Kidney epithelial cell (primary cell): ENCODE measurements around the gene SH2D3A. TPM values are rescaled to one million over a fixed set of nuclear protein-coding genes. Genes with fewer than 3 reads are reported as not detected.

Source experiments
- DNase-seq: peaks from one replicate; pipeline ENCODE4 v3.0.0-alpha.2; 2010; ENCODE audit warnings: low read depth
- H3K27me3 ChIP-seq: 2 replicates; pipeline ENCODE4 v1.6.0; 2011; ENCODE audit warnings: low read length; ENCODE audit not compliant: control insufficient read depth, insufficient read depth
- H3K36me3 ChIP-seq: 2 replicates; pipeline ENCODE4 v1.5.1; 2011; ENCODE audit warnings: low read length; ENCODE audit not compliant: control insufficient read depth, insufficient read depth
- H3K4me3 ChIP-seq: 2 replicates; pipeline ENCODE4 v1.5.1; 2011; ENCODE audit warnings: low read depth, mild to moderate bottlenecking, control low read depth, low read length
- CTCF ChIP-seq: IDR thresholded peaks from 2 replicates; pipeline ENCODE4 v1.5.1; 2011; ENCODE audit warnings: mild to moderate bottlenecking, moderate library complexity, low read length, control low read depth, inconsistent platforms; ENCODE audit not compliant: insufficient read depth, poor library complexity, severe bottlenecking
- total RNA-seq: library from RNA; depleted of rRNA; stranded (reverse); fragments of >200 nt; gene quantifications from 2 replicates; pipeline ENCODE4 v1.2.3, GENCODE V29; 2015

SH2D3A gene
- total RNA-seq, 1 donor from 2014 or later: 40.0 TPM

GRCh38 chr19:6717441-6717971 lies 49.7 kb downstream of the SH2D3A start:
- DNase-seq: no peak
- no peak for TF ChIP-seq CTCF
- peaks cover under 1% of the 10 kb centered on the region for H3K27me3 ChIP-seq
- H3K36me3 ChIP-seq: no peaks in the 10 kb centered on the region
- no peak overlapping the region for H3K4me3 ChIP-seq

GRCh38 chr19:6717036-6717435 lies 50.2 kb downstream of the SH2D3A start:
- no peak overlapping the region for H3K4me3 ChIP-seq
- DNase-seq: no peak
- TF ChIP-seq CTCF: peak; percentile 28
- no peaks in the 10 kb centered on the region for H3K36me3 ChIP-seq
- peaks cover 4% of the 10 kb centered on the region for H3K27me3 ChIP-seq

- H3K27me3 ChIP-seq: peaks cover 6% of the 10 kb centered on the region
- no peak for DNase-seq
- no peak overlapping the region for H3K4me3 ChIP-seq
- H3K36me3 ChIP-seq: no peaks in the 10 kb centered on the region
- TF ChIP-seq CTCF: no peak
These were observed 50.6 kb downstream of the SH2D3A start for GRCh38 chr19:6716610-6716970.

- peaks cover 17% of the 10 kb centered on the region for H3K27me3 ChIP-seq
- H3K4me3 ChIP-seq: no peak overlapping the region
- H3K36me3 ChIP-seq: no peaks in the 10 kb centered on the region
- DNase-seq: no peak
- no peak for TF ChIP-seq CTCF
These were observed 52.3 kb downstream of the SH2D3A start for GRCh38 chr19:6714749-6715555.

- DNase-seq: no peak
- Histone ChIP-seq H3K27me3 (peaks cover 22% of the 10 kb centered on the region), H3K36me3 (no peaks in the 10 kb centered on the region)
These were observed 53.2 kb downstream of the SH2D3A start for GRCh38 chr19:6713773-6714692.

More at GRCh38 chr19:6713773-6714692, 53.2 kb downstream of the SH2D3A start:
- H3K4me3 ChIP-seq: no peak overlapping the region
- no peak for TF ChIP-seq CTCF
